ENCODE results near the gene EN1. TPM values are rescaled to one million over a fixed set of nuclear protein-coding genes. Genes with fewer than 3 reads are reported as not detected.

EN1 gene
- total and polyA plus RNA-seq, 2 of the 4 experiments (the other 2 are of a cell fraction): not detected

GRCh38 chr2:118811514-118812115 lies 35.8 kb downstream of the EN1 start:
- no CpG with 5 or more reads among the region's 2 CpGs for WGBS, 2 experiments (ENCODE audit: extremely low coverage in 2 of 2, insufficient read length in 1 of 2)
- Histone ChIP-seq H3K4me3 (ENCODE audit: insufficient read depth, low read depth, low read length) (no peak overlapping the region), H3K9me1 (ENCODE audit: insufficient read depth, low read length) (no peaks in the 10 kb centered on the region), H2BK120ac (ENCODE audit: low read depth, low read length) (no peak overlapping the region), H3K4me2 (ENCODE audit: low read depth, low read length) (no peak overlapping the region), H3K27me3 (ENCODE audit: control insufficient read depth, insufficient read depth, low read length) (peaks cover 27% of the 10 kb centered on the region), H2BK20ac (ENCODE audit: low read depth, low read length) (no peak overlapping the region), H4K8ac (ENCODE audit: low read depth in 2 of 2, low read length in 2 of 2) (no peak overlapping the region), H3K9me3 (ENCODE audit: control insufficient read depth, insufficient read depth, low read length) (no peaks in the 10 kb centered on the region), H3K23ac (ENCODE audit: low read depth, low read length) (no peak overlapping the region), H3K9ac (ENCODE audit: low read depth, low read length) (no peak overlapping the region), H3K14ac (replicated peaks; ENCODE audit: low read depth, low read length) (no peak overlapping the region), H3K79me1 (ENCODE audit: low read depth in 1 of 2, low read length in 2 of 2) (no peaks in the 10 kb centered on the region), H3K18ac (ENCODE audit: low read depth, low read length) (no peak overlapping the region), H2AFZ (replicated peaks; ENCODE audit: low read length, poor library complexity) (no peak overlapping the region), H2AK9ac (replicated peaks; ENCODE audit: low read depth, low read length, poor library complexity) (no peak overlapping the region), H2BK15ac (ENCODE audit: low read depth, low read length) (no peak overlapping the region), H3K4ac (ENCODE audit: low read depth, low read length) (no peak overlapping the region), H4K91ac (ENCODE audit: insufficient read depth, low read depth, low read length) (no peak overlapping the region), H4K5ac (ENCODE audit: low read depth, low read length) (no peak overlapping the region), H4K20me1 (ENCODE audit: insufficient read depth, low read length) (no peaks in the 10 kb centered on the region), H3K4me1 (ENCODE audit: control insufficient read depth, insufficient read depth, low read length) (no peaks in the 10 kb centered on the region), H3K36me3 (ENCODE audit: control insufficient read depth, insufficient read depth, low read length) (no peaks in the 10 kb centered on the region), H2BK5ac (ENCODE audit: low read depth, low read length, poor library complexity, severe bottlenecking) (no peak overlapping the region), H3K56ac (ENCODE audit: extremely low read depth, insufficient read depth, low read length) (no peak overlapping the region), H3K27ac (ENCODE audit: insufficient read depth, low read length) (no peak overlapping the region), H2AK5ac (ENCODE audit: low read depth, low read length) (no peak overlapping the region)
- BruUV-seq (replicated peaks): no TSS peak
- DNase-seq: no peak
- CTCF ChIA-PET: no interaction called here
- no peak for ATAC-seq (ENCODE audit: low read depth)
- in situ Hi-C loops (cut with MboI; ENCODE audit: low sequenced_read_pairs) (no loop called here), dilution Hi-C loops (cut with HindIII; ENCODE audit: low sequenced_read_pairs, unreplicated experiment) (no loop called here), intact Hi-C loops (cut with micrococcal nuclease) (no loop called here)
- POLR2A ChIA-PET (ENCODE audit: unreplicated experiment): no interaction called here
- TF ChIP-seq POLR2A (IDR thresholded peaks at IDR 0.05; ENCODE audit: low read depth, low read length): no peak
- no peak for TF ChIP-seq FOS (IDR thresholded peaks at IDR 0.05; ENCODE audit: low read depth, low read length)
- no peak for TF ChIP-seq NFE2L2 (IDR thresholded peaks at IDR 0.05; ENCODE audit: low read depth, low read length)
- no peak for TF ChIP-seq MAFK (IDR thresholded peaks at IDR 0.05; ENCODE audit: low read depth, low read length)
- TF ChIP-seq USF2 (IDR thresholded peaks at IDR 0.05; ENCODE audit: low read depth, low read length): no peak
- TF ChIP-seq MXI1 (IDR thresholded peaks at IDR 0.05; ENCODE audit: borderline replicate concordance, low read depth, low read length): no peak
- TF ChIP-seq CEBPB (IDR thresholded peaks at IDR 0.05; ENCODE audit: low read depth, low read length): no peak
- no peak for TF ChIP-seq CHD1 (IDR thresholded peaks at IDR 0.05; ENCODE audit: low read depth, low read length)

All from IMR-90 (cell line).